ENCODE measurements around the gene MSI2. TPM values are rescaled to one million over a fixed set of nuclear protein-coding genes. Genes with fewer than 3 reads are reported as not detected.

Gene MSI2
- total RNA-seq, 2 experiments from 2014 or later: 59.6 to 61.7 TPM

GRCh38 chr17:57442914-57443571 lies 186.7 kb downstream of the MSI2 start:
- peak; percentile 79 for DNase-seq
- H3K9me3 Mint-ChIP-seq: peaks cover 7% of the 10 kb centered on the region
- H3K4me3 Mint-ChIP-seq: peak overlapping the region; percentile 26
- ATAC-seq: peak; percentile 31
- H3K36me3 Mint-ChIP-seq (ENCODE audit: low read depth): peaks cover 10% of the 10 kb centered on the region
- ChIA-PET POLR2A (interaction anchor here (0.6 to 1.6 kb wide), 4 partner anchors 9 to 163 kb away, joined by 3 to 11 read pairs (median 3); no protein-coding TSS in a partner anchor), CTCF (interaction anchor here (1.2 to 3.3 kb wide), 2 partner anchors 11 to 200 kb away, joined by 5 to 13 read pairs; no protein-coding TSS in a partner anchor)
- peak overlapping the region; percentile 97 for H3K27ac Mint-ChIP-seq
- H3K4me1 Mint-ChIP-seq (ENCODE audit: low read depth): peaks cover 66% of the 10 kb centered on the region
- intact Hi-C loops (cut with micrococcal nuclease): loop anchor here (5.0 kb wide), 1 partner anchor 201 kb away; no protein-coding TSS in a partner anchor
- TF ChIP-seq CTCF (IDR thresholded peaks at IDR 0.05): no peak
- no peaks in the 10 kb centered on the region for H3K27me3 Mint-ChIP-seq

GRCh38 chr17:57443781-57444180 lies 187.5 kb downstream of the MSI2 start:
- peaks cover 7% of the 10 kb centered on the region for H3K9me3 Mint-ChIP-seq
- intact Hi-C loops (cut with micrococcal nuclease): loop anchor here (5.0 kb wide), 1 partner anchor 201 kb away; no protein-coding TSS in a partner anchor
- peaks cover 10% of the 10 kb centered on the region for H3K36me3 Mint-ChIP-seq (ENCODE audit: low read depth)
- ChIA-PET CTCF (interaction anchor here (1.2 to 3.3 kb wide), 2 partner anchors 11 to 200 kb away, joined by 5 to 13 read pairs; no protein-coding TSS in a partner anchor), POLR2A (interaction anchor here (0.8 to 1.6 kb wide), 3 partner anchors 9 to 163 kb away, joined by 3 to 11 read pairs (median 3); no protein-coding TSS in a partner anchor)
- no peak for DNase-seq
- no peak for TF ChIP-seq CTCF (IDR thresholded peaks at IDR 0.05)
- no peak for ATAC-seq
- peak overlapping the region; percentile 97 for H3K27ac Mint-ChIP-seq
- peaks cover 67% of the 10 kb centered on the region for H3K4me1 Mint-ChIP-seq (ENCODE audit: low read depth)
- H3K27me3 Mint-ChIP-seq: no peaks in the 10 kb centered on the region
- H3K4me3 Mint-ChIP-seq: no peak overlapping the region

GRCh38 chr17:57444682-57445450 lies 188.5 kb downstream of the MSI2 start:
- ATAC-seq: no peak
- peaks cover 59% of the 10 kb centered on the region for H3K4me1 Mint-ChIP-seq (ENCODE audit: low read depth)
- intact Hi-C loops (cut with micrococcal nuclease): loop anchor here (5.0 kb wide), 1 partner anchor 203 kb away; no protein-coding TSS in a partner anchor
- DNase-seq: no peak
- CTCF ChIA-PET: interaction anchor here (3.3 kb wide), 1 partner anchor 201 kb away, joined by 13 read pairs; no protein-coding TSS in a partner anchor
- H3K4me3 Mint-ChIP-seq: no peak overlapping the region
- no peaks in the 10 kb centered on the region for H3K27me3 Mint-ChIP-seq
- POLR2A ChIA-PET: interaction anchor here (0.5 to 0.6 kb wide), 2 partner anchors 41 to 847 kb away, joined by 3 read pairs; no protein-coding TSS in a partner anchor
- H3K27ac Mint-ChIP-seq: no peak overlapping the region
- no peak for TF ChIP-seq CTCF (IDR thresholded peaks at IDR 0.05)
- peaks cover 10% of the 10 kb centered on the region for H3K36me3 Mint-ChIP-seq (ENCODE audit: low read depth)
- H3K9me3 Mint-ChIP-seq: peaks cover 7% of the 10 kb centered on the region

GRCh38 chr17:57445772-57446472 lies 189.6 kb downstream of the MSI2 start:
- Mint-ChIP-seq H3K9me3 (peaks cover 7% of the 10 kb centered on the region), H3K4me1 (ENCODE audit: low read depth) (peaks cover 52% of the 10 kb centered on the region), H3K27me3 (no peaks in the 10 kb centered on the region), H3K4me3 (no peak overlapping the region), H3K36me3 (ENCODE audit: low read depth) (peaks cover 10% of the 10 kb centered on the region), H3K27ac (peak overlapping the region; percentile 3)
- ChIA-PET CTCF (interaction anchor here (3.3 kb wide), 1 partner anchor 203 kb away, joined by 13 read pairs; no protein-coding TSS in a partner anchor), POLR2A (interaction anchor here (1.7 kb wide), 1 partner anchor 9 kb away, joined by 6 read pairs; no protein-coding TSS in a partner anchor)
- TF ChIP-seq CTCF (IDR thresholded peaks at IDR 0.05): no peak
- intact Hi-C loops (cut with micrococcal nuclease): no loop called here
- no peak for ATAC-seq
- DNase-seq: no peak

All from activated CD8-positive, alpha-beta T cell treated with anti-CD3 and anti-CD28 coated beads for 36 hours (primary cell).